GM21447 (cell line): ENCODE results near the gene MRPL12.

Experiments
- ATAC-seq: cut with Tn5 transposase; IDR thresholded peaks from one replicate; pipeline ENCODE4 v1.9.1; 2021; ENCODE audit not compliant: unreplicated experiment

Gene MRPL12

GRCh38 chr17:81715107-81715871, 12.1 kb downstream of the MRPL12 start:
- no peak for ATAC-seq

- no peak for ATAC-seq
Observed at GRCh38 chr17:81715872-81716673, 12.9 kb downstream of the MRPL12 start.

DNA sequence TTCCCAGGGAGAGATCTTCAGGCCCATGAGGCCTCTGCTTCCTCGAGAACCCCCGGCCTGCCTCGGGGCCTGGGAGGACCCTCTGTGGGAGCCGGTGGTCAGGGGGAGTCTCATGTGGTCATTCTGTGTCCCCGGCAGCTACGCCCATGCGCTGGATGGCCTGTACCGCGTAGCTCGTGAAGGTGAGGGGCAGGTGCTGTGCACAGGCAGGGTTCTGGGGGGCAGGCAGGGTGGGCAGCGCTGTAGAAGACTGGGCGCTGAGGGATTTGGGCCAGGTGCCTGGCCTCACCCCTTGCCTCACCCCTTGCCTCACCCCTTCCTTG, 13.5 kb downstream of the MRPL12 start:
- ATAC-seq, result no peak

DNA sequence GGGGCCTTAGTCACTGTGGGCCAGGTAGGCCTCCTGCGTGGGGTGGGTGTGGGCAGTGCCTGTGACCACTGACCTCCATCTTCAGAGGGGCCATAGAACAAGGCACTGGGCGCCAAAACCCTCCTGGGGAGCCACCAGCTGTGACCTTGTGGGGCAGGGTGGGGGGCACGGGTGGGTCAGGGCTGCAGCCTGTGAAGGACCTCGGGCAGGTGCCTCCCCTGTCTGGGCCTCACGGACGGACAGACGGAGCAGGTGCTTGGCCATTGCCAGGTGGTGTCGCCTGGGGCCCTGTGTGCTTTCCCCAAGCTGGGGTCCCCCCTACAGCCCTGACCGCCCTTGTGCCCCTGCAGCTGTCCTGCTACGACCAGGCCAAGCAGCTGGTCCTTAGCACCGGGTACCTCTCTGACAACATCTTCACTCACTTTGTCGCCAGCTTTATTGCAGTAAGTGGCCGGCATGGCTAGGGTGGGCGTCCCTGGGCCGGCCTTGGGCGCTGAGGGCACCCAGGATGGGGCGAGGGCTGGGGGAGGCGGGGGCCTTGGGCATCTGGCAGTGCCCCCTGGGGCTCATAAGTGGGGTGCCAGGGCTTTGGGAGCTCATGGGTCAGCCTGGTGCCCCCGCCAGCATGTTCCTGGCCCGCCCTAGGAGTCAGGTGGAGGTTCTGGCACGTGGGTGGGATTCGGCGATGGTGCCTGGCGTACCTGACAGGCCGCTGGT, 14.0 kb downstream of the MRPL12 start:
- no peak for ATAC-seq

DNA sequence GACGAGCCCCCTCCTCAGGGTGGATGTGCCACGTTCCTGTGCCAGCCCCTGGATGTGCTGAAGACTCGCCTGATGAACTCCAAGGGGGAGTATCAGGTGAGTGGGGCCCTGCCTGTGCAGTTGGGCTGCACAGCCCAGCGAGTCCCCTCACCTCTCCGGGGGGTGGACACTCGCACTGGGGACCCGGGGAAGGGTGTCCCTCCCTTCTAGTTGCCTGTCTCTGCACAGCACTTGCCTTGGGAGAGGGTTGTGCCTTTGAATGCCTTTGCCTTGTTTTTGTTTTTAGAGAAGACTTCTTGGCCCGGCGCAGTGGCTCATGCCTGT, 14.6 kb downstream of the MRPL12 start:
- ATAC-seq, result no peak

DNA sequence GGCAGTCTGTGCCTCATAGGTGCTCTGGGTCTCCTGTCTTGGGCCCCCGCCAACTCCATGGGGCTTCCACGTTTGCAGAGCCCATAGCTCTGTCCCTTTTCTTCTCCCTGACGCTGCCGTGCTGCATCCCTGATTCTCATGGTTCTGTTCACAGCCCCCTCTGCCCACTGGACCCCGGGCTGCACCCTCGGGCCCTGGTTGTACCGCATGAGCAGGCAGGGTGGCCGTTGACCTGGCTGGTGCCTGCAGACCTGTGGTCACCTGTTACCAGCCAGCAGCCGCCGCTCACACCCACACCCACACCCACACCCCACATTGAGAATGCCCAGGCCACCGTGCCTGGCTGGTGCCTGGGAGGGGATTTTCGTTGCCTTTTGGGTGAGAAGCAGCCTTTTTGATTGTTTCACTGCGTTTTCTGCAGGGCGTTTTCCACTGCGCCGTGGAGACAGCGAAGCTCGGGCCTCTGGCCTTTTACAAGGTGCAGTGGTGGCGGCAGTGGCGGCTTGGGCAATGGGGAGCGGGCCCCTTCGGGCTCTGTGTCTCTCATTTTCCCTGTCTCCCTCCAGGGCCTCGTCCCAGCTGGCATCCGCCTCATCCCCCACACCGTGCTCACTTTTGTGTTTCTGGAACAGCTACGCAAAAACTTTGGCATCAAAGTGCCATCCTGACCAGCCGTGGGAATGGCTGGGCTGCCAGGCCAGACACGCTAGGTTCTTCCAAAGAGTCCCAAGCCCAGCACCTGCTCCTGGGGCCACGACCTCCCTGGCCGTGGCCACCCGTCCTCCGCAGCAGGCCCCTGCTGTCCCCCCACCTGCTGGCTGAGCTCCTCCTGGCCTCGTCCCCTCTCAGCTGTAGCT, 16.5 kb downstream of the MRPL12 start:
- no peak for ATAC-seq

DNA sequence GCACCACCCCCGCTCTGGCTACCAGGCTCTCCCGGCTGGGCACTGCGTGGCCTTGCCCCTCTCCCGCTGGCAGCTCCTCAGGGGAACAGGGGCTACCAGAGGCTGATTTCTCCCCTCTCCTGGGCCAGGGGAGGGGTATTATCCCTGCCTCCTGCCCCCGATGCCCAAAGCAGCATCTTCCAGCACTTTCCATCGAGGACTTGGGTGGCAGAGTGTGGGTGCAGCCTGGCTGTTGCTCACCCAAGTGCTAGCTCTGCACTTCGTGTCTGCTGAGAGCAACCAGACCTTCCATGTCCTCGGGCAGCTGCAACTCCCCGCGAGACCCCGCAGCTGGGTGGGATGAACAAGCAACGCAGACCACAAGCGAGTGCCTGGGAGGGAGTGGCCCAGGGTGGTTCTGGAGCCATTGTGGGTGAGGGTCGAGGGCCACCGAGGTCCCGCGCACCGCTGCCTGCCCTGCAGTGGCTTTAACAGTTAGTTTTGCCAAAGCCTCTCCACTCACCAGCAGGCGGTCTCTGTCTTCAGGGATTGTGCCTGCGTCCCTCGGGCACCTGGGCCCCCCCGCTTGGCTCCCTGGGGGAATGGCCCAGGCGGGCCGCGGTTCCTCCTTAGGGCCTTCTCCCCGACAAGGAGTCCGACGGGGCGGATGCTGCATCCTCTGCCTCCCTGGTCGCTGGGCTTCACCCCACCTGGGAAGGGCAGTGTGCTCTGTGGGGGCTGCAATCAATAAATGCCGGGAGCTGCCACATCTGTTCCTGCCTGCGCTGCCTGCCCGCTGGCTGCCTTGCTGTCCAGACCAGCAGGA, 17.3 kb downstream of the MRPL12 start:
- ATAC-seq, result no peak

GRCh38 chr17:81722184-81723120, 19.3 kb downstream of the MRPL12 start:
- ATAC-seq, result no peak

DNA sequence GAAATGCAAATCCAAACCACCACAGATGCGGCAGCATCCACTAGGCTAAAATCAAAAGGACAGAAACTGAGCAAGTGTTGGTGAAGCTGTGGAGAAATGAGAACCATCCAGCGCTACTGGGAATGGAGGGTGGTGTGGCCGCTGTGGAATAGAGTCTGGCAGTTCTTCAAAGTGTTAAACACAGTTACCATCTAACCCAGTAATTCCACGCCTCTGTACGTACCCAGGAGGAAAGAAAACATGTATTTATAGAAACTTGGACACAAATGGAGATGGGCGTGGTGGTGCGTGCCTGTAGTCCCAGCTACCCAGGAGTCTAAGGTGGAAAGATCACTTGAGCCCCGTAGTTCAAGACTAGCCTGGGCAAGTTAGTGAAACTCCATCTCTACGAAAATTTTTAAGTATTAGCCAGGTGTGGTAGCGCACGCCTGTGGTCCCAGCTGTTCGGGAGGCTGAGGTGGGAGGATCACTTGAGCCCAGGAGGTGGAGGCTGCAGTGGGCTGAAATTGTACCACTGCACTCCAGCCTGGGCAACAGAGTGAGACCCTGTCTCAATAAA, 20.6 kb downstream of the MRPL12 start:
- ATAC-seq, result no peak

- no peak for ATAC-seq
Observed at GRCh38 chr17:81725439-81725838, 22.3 kb downstream of the MRPL12 start.

GRCh38 chr17:81726004-81726403, 22.8 kb downstream of the MRPL12 start:
- ATAC-seq, result no peak

- no peak for ATAC-seq
Observed at GRCh38 chr17:81727324-81728031, 24.3 kb downstream of the MRPL12 start.

- no peak for ATAC-seq
Observed at GRCh38 chr17:81733507-81734404, 30.6 kb downstream of the MRPL12 start.

DNA sequence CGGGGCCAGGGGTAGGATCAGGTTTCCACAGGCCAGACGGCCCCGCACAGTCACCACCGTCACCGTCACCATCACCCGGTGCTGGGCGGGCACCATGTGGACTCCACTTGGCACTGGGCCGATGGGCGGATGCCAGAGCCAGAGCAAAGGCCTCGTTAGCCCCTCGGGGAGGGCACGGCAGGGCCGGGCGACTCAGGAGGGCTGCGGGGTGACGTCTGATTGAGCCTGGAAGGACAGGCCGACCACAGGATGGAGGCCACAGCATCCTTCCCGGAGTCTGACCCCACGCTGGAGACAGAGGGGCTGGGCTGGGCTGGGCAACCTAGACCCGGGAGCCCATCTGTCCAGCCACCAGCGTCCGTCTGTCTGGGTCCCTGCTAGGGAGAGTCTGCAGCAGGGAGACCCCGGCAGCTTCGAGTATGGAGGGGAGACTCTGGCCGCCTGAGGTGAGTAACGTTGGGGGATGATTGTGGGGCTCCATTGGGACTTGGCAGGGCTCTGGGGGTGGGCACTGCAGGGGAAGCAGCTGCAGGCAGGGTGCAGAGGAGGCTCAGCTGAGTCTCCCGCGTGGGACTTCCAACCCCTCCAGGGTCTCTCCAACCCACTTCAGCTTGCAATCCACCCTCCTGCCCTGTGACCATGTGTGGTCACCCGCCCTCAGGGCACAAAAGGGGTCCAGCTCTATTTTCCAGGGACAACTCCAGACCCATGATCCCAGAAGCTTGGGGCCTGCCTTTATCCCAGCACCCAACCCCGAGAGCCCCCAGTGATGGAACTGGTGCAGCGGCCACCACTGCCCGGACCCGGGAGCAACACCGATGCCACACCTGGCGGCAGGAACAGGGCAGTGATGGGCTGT, 31.5 kb downstream of the MRPL12 start:
- ATAC-seq, result no peak

- no peak for ATAC-seq
Observed at GRCh38 chr17:81735264-81736102, 32.3 kb downstream of the MRPL12 start.
